Rectal smooth muscle tissue (tissue), 1 donor: ENCODE data around the gene POU3F1.

ENCODE experiments used
- H3K27ac ChIP-seq: one replicate; pipeline ENCODE4 v1.7.0; 2013; ENCODE audit warnings: low read depth, low read length, inconsistent platforms
- H3K27me3 ChIP-seq: one replicate; pipeline ENCODE4 v1.7.0; 2013; ENCODE audit warnings: low read length; ENCODE audit not compliant: control insufficient read depth, insufficient read depth
- H3K36me3 ChIP-seq: one replicate; pipeline ENCODE4 v1.7.0; 2013; ENCODE audit warnings: low read length; ENCODE audit not compliant: control insufficient read depth, insufficient read depth
- H3K4me1 ChIP-seq: one replicate; pipeline ENCODE4 v1.7.0; 2013; ENCODE audit warnings: low read length; ENCODE audit not compliant: control insufficient read depth, insufficient read depth
- H3K4me3 ChIP-seq: one replicate; pipeline ENCODE4 v1.7.0; 2013; ENCODE audit warnings: low read length
- H3K9ac ChIP-seq: one replicate; pipeline ENCODE4 v1.7.0; 2013; ENCODE audit warnings: low read length

Gene POU3F1

GRCh38 chr1:38084113-38084512, 37.5 kb upstream of the POU3F1 start:
- H3K4me3 ChIP-seq = no peak overlapping the region
- H3K36me3 ChIP-seq = no peaks in the 10 kb centered on the region
- H3K27ac ChIP-seq = no peak overlapping the region
- no peak overlapping the region for H3K9ac ChIP-seq
- H3K27me3 ChIP-seq = peaks cover 8% of the 10 kb centered on the region
- H3K4me1 ChIP-seq = no peaks in the 10 kb centered on the region

GRCh38 chr1:38083541-38083940, 36.9 kb upstream of the POU3F1 start:
- Histone ChIP-seq H3K4me1 (no peaks in the 10 kb centered on the region), H3K27me3 (peaks cover 8% of the 10 kb centered on the region), H3K36me3 (no peaks in the 10 kb centered on the region), H3K27ac (no peak overlapping the region), H3K9ac (no peak overlapping the region), H3K4me3 (no peak overlapping the region)

GRCh38 chr1:38082769-38083263, 36.2 kb upstream of the POU3F1 start:
- no peaks in the 10 kb centered on the region for H3K36me3 ChIP-seq
- no peak overlapping the region for H3K27ac ChIP-seq
- no peaks in the 10 kb centered on the region for H3K4me1 ChIP-seq
- peaks cover 3% of the 10 kb centered on the region for H3K27me3 ChIP-seq
- no peak overlapping the region for H3K9ac ChIP-seq
- no peak overlapping the region for H3K4me3 ChIP-seq

GRCh38 chr1:38079019-38079418, 32.4 kb upstream of the POU3F1 start:
- H3K4me3 ChIP-seq = no peak overlapping the region
- no peaks in the 10 kb centered on the region for H3K4me1 ChIP-seq
- no peaks in the 10 kb centered on the region for H3K27me3 ChIP-seq
- no peak overlapping the region for H3K27ac ChIP-seq
- H3K36me3 ChIP-seq = no peaks in the 10 kb centered on the region
- H3K9ac ChIP-seq = no peak overlapping the region

GRCh38 chr1:38077523-38078147, 31.0 kb upstream of the POU3F1 start:
- Histone ChIP-seq H3K27me3 (no peaks in the 10 kb centered on the region), H3K4me3 (no peak overlapping the region), H3K36me3 (no peaks in the 10 kb centered on the region), H3K4me1 (no peaks in the 10 kb centered on the region), H3K27ac (no peak overlapping the region), H3K9ac (no peak overlapping the region)

GRCh38 chr1:38076455-38076854, 29.9 kb upstream of the POU3F1 start:
- no peaks in the 10 kb centered on the region for H3K36me3 ChIP-seq
- no peak overlapping the region for H3K9ac ChIP-seq
- no peak overlapping the region for H3K27ac ChIP-seq
- H3K27me3 ChIP-seq = no peaks in the 10 kb centered on the region
- no peaks in the 10 kb centered on the region for H3K4me1 ChIP-seq
- H3K4me3 ChIP-seq = no peak overlapping the region

GRCh38 chr1:38076038-38076437, 29.4 kb upstream of the POU3F1 start:
- H3K27ac ChIP-seq = no peak overlapping the region

GRCh38 chr1:38075191-38075590, 28.6 kb upstream of the POU3F1 start:
- peaks cover 6% of the 10 kb centered on the region for H3K27me3 ChIP-seq

More at GRCh38 chr1:38076038-38076437, 29.4 kb upstream of the POU3F1 start:
- Histone ChIP-seq H3K36me3 (no peaks in the 10 kb centered on the region), H3K27me3 (peaks cover under 1% of the 10 kb centered on the region), H3K4me1 (no peaks in the 10 kb centered on the region), H3K9ac (no peak overlapping the region), H3K4me3 (no peak overlapping the region)

GRCh38 chr1:38074302-38074677, 27.7 kb upstream of the POU3F1 start:
- Histone ChIP-seq H3K4me1 (no peaks in the 10 kb centered on the region), H3K27me3 (peaks cover 6% of the 10 kb centered on the region)

More at GRCh38 chr1:38075191-38075590, 28.6 kb upstream of the POU3F1 start:
- Histone ChIP-seq H3K36me3 (no peaks in the 10 kb centered on the region), H3K27ac (no peak overlapping the region), H3K4me3 (no peak overlapping the region), H3K4me1 (no peaks in the 10 kb centered on the region), H3K9ac (no peak overlapping the region)

GRCh38 chr1:38073534-38074301, 27.1 kb upstream of the POU3F1 start:
- no peak overlapping the region for H3K9ac ChIP-seq
- H3K27me3 ChIP-seq = peaks cover 6% of the 10 kb centered on the region
- H3K27ac ChIP-seq = no peak overlapping the region
- no peak overlapping the region for H3K4me3 ChIP-seq
- no peaks in the 10 kb centered on the region for H3K4me1 ChIP-seq
- H3K36me3 ChIP-seq = no peaks in the 10 kb centered on the region

More at GRCh38 chr1:38074302-38074677, 27.7 kb upstream of the POU3F1 start:
- Histone ChIP-seq H3K9ac (no peak overlapping the region), H3K36me3 (no peaks in the 10 kb centered on the region), H3K27ac (no peak overlapping the region), H3K4me3 (no peak overlapping the region)

- Histone ChIP-seq H3K27ac (no peak overlapping the region), H3K9ac (no peak overlapping the region), H3K4me1 (no peaks in the 10 kb centered on the region), H3K4me3 (no peak overlapping the region), H3K36me3 (no peaks in the 10 kb centered on the region), H3K27me3 (peaks cover 6% of the 10 kb centered on the region)
These were observed 26.3 kb upstream of the POU3F1 start for GRCh38 chr1:38072858-38073257.

GRCh38 chr1:38071312-38072256, 25.0 kb upstream of the POU3F1 start:
- Histone ChIP-seq H3K4me3 (no peak overlapping the region), H3K36me3 (no peaks in the 10 kb centered on the region), H3K4me1 (no peaks in the 10 kb centered on the region), H3K9ac (no peak overlapping the region), H3K27ac (no peak overlapping the region), H3K27me3 (peaks cover 6% of the 10 kb centered on the region)
